Adrenal gland (tissue), 5 donors: ENCODE measurements around the gene OR9Q1.

ENCODE experiments used
- POLR2A ChIP-seq, 2 donors: fragments of 450-650 bp; IDR thresholded peaks; one replicate each; pipeline ENCODE4 v1.6.1; 2017; ENCODE audit warnings: antibody characterized with exemption in 2 of 2, mild to moderate bottlenecking in 2 of 2, moderate library complexity in 1 of 2
- TF ChIP-seq, protein P1 (sequence below), 6 experiments: fragments of 450-650 bp in 4 of 6; fragments of 200-600 bp in 2 of 6; sonication (generic) in 1 of 6; IDR thresholded peaks; 1 replicate in 5 of 6; 2 replicates in 1 of 6; pipeline versions ENCODE4 v1.5.1 to v1.8.0; 2016 to 2021; ENCODE audit warnings: antibody characterized with exemption in 6 of 6, mild to moderate bottlenecking in 2 of 6, moderate library complexity in 1 of 6
- donor health status: DM: no; HTN: no; CAD: no.

DNA sequence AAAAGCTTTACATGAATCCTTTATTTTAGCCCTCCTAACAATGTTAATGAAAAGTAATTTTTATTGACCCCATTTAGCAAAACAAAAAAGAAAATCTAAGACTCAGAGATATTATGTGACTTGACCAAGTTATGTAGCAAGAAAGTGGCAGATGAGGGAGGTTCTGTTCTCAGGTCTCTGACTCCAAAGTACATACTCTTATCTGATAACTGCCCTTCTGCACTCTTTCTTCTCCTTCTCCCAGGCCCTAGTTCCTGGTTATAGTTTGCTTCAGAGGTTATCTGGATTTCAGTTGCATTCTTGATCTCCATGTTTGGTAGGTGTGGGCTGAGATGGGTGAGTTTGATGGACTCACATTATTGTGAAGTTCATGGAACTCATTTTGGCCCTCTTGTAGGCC is 169.7 kb downstream of the OR9Q1 start:
- TF ChIP-seq, protein P1, sequence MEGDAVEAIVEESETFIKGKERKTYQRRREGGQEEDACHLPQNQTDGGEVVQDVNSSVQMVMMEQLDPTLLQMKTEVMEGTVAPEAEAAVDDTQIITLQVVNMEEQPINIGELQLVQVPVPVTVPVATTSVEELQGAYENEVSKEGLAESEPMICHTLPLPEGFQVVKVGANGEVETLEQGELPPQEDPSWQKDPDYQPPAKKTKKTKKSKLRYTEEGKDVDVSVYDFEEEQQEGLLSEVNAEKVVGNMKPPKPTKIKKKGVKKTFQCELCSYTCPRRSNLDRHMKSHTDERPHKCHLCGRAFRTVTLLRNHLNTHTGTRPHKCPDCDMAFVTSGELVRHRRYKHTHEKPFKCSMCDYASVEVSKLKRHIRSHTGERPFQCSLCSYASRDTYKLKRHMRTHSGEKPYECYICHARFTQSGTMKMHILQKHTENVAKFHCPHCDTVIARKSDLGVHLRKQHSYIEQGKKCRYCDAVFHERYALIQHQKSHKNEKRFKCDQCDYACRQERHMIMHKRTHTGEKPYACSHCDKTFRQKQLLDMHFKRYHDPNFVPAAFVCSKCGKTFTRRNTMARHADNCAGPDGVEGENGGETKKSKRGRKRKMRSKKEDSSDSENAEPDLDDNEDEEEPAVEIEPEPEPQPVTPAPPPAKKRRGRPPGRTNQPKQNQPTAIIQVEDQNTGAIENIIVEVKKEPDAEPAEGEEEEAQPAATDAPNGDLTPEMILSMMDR (IDR thresholded peaks at IDR 0.05), result no peak
- no peak for TF ChIP-seq POLR2A (IDR thresholded peaks at IDR 0.05)
